CD4-positive, alpha-beta T cell treated with Interleukin-1 beta for 1 hour (primary cell): ENCODE data around the gene CFAP20DC.
"Not testable (repeated sequence)": the region's sequence is repeated elsewhere in the genome, so short reads cannot be mapped to it uniquely, and the experiment has no call there.

Experiments used
- DNase-seq, 2 donors: peaks; one replicate each; pipeline ENCODE4 v3.0.0-alpha.2; 2020 to 2022

Gene CFAP20DC

DNA sequence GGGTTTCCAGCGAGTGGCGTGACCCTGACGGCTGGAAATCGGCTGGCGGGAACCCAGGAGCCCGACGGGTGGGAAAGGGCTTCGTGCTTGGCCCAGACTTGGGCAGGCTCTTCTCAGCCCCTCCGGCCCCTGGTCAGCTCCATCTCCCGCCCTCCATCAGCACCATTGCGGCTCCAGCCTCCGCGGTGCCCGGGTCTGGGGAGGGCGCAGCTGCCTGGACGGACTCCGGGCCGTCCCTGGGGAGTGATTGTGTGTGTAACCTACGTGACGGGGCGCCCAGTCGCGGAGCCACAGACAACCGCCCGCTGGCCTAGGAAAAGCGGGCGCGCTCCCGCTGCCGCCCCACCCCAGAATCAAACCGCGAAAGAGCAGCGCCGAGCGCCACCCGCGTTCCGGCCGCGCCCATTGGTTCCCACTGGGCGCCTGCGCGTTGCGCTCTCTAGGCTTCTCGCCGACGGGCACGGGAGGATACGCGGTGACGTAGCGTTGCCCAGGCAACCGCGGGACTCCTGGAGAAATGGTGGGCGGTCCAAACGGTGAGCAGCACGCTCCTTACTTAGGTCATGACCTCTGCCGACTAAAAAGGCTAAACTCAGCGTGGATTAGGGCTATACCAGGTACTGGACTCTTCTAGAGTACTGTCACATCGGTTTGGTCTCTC, at the start of gene CFAP20DC:
CFAP20DC (minus strand) TSS at position 355 of the 661 bp plus-strand sequence. CDS start 394 bp downstream, outside the sequence.
- peak; percentile 91 to 94 for DNase-seq

DNA sequence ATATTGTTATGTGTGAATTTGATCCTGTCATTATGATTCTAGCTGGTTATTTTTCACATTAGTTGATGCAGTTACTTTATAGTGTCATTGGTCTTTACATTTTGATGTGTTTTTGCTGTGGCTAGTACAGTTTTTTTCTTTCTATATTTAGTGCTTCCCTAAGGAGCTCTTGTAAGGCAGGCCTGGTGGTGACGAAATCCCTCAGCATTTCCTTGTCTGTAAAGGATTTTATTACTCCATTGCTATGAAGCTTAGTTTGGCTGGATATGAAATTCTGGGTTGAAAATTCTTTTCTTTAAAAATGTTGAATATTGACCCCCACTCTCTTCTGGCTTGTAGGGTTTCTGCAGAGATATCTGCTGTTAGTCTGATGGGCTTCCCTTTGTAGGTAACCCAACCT, 48.7 kb upstream of the CFAP20DC start:
- not testable (repeated sequence) for DNase-seq

DNA sequence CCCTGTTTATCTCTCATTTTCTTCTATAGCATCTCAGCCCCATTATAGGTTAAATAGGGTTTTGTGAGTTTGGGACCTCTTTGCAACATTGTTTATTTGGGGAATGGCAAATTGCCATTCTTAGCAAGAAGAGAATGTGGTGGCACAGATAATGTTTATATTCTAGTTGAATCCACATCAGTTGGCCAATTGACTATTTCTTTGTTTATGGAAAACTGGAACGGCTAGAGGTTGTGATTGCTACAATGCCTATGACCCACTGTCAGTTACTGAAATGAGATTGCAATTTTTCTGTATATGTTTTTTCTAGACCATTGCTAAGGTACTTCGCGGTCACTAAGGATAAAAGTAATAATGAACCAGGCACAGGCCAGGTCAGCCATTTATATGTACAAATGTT, 44.6 kb upstream of the CFAP20DC start:
- DNase-seq, result no peak

GRCh38 chr3:59093521-59093920, 43.7 kb upstream of the CFAP20DC start:
- DNase-seq, result no peak

GRCh38 chr3:59088761-59089160, 38.9 kb upstream of the CFAP20DC start:
- DNase-seq, result no peak

DNA sequence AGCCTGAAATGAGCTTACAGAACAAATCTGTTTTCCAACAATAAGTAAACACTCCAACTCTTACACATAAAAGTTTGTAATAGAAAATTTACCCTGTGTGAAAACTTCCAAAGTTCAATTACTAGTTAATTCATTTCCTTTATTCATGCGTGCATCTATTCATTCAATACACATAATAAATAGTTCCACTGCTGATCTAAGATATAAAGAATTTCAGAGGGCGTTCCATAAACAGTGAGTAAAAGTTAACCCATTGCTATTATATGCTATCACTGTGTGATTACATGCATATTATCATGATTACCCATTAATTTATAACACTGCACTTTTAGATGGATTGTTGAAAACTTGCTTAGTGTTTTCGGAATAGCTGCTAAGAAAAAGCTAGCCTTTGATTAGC, 36.2 kb upstream of the CFAP20DC start:
- DNase-seq, result no peak

GRCh38 chr3:59084583-59084982, 34.8 kb upstream of the CFAP20DC start:
- DNase-seq, result no peak

- DNase-seq, result no peak
Observed at GRCh38 chr3:59082106-59082505, 32.3 kb upstream of the CFAP20DC start.

DNA sequence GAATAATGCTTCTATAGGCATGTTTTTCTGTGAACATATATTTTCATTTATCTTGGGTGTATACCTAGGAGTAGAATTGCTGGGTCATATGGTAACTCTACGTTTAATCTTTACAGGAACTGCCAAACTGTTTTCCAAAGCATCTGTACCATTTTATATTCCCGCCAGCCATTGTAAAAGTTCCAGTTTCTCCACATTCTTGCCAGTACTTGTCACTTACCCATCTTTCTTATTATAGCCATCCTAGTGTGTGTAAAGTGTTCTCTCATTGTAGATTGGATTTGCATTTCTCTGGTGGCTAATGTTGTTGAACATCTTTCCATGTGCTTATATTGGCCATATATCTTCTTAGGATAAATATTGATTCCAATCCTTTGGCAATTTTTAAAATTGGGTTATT, 31.2 kb upstream of the CFAP20DC start:
- DNase-seq, result no peak

GRCh38 chr3:59079962-59080361, 30.1 kb upstream of the CFAP20DC start:
- DNase-seq, result no peak

GRCh38 chr3:59074764-59075163, 24.9 kb upstream of the CFAP20DC start:
- DNase-seq, result no peak

DNA sequence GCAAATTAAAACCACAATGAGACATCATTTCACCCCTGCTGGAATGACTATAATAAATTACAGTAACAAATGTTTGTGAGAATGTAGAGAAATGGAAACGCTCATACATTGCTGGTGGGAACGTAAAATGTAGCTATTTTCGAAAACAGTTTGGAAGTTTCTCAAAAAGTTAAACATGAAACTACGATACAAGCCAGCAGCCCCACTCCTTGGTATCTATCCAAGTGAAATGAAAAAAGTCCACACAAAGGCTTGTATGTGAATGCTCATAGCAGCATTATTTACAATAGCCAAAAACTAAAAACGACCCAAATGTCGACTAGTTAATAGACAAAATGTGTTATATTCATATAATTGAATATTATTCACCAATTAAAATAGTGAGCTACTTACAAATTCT, 22.9 kb upstream of the CFAP20DC start:
- no peak for DNase-seq

GRCh38 chr3:59069838-59070237, 20.0 kb upstream of the CFAP20DC start:
- no peak for DNase-seq

- no peak for DNase-seq
Observed at GRCh38 chr3:59065240-59065639, 15.4 kb upstream of the CFAP20DC start.

DNA sequence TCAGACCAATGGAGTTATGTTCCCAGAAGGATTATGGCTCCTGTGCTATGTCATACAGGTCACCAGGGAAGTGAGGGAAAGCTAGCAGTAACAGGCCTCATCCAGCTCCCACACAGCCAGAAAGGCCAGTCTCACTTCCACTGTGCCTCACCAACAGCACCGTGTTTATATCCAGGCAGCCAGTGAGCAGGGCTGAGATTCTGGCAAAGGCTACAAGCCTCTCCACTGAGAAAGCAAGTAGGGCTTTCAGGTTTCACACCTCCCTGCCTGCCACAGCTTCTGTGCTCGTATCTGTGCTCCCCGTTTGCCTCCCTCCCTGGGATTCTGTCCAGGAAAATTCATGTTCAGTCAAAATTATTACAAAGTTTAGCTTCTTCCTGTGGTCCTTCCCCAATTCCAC, 14.9 kb upstream of the CFAP20DC start:
- DNase-seq, result no peak

- no peak for DNase-seq
Observed at GRCh38 chr3:59064276-59064675, 14.5 kb upstream of the CFAP20DC start.

DNA sequence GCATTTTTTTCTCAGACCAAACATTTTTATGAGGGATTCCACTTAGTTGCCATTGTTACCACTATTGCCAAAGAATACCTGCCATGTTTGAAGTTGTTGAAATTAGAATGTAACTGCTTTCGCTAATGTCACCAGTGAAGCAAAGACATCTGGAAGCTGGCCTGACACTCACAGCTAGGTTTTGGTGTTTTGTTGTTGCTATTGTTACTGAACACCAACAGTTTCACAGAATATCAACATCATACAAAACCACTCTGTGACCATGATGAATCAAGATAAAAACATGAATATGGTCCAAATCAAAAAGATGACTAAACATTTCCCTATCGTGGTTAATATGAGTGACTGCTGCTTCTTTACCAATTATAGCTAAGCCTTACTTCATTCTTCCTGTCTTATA, 6.9 kb upstream of the CFAP20DC start:
- no peak for DNase-seq

GRCh38 chr3:59052803-59053411, 3.1 kb upstream of the CFAP20DC start:
- peak in 1 of 2 donors; percentile 17 for DNase-seq

DNA sequence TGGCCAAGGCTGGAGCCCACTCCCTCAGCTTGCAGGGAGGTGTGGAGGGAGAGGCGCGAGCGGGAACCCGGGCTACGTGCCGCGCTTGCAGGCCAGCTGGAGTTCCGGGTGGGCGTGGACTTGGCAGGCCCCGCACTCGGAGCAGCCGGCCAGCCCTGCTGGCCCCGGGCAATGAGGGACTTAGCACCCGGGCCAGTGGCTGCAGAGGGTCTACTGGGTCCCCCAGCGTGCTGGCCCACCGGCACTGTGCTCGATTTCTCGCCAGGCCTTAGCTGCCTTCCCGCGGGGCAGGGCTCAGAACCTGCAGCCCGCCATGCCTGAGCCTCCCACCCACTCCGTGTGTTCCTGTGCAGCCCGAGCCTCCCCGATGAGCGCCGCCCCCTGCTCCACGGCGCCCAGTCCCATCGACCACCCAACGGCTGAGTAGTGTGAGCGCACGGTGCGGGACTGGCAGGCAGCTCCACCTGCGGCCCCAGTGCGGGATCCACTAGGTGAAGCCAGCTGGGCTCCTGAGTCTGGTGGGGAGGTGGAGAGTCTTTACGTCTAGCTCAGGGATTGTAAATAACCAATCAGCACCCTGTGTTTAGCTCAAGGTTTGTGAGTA, 1.1 kb upstream of the CFAP20DC start:
- DNase-seq, result not testable (repeated sequence)

GRCh38 chr3:59046839-59047238, 3.0 kb downstream of the CFAP20DC start:
- DNase-seq, result no peak

DNA sequence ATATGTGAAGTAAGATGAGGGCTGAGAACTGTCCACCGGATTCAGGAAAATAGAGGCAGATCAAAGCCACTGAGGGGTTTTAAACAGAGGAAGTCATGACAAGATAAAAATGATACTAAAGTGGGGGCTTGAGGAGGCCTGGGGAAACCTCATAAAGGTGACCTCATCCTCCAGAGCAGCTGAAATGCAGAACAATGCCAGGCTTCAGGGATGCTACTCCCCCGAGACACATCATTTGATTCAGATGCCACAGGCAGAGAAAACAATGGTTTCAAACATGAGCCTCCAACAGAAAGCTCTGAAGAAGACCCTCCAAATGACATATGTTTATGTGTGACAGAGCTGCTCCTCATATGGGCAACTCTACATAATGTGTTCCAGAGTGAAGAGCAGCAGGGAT, 6.4 kb downstream of the CFAP20DC start:
- no peak for DNase-seq

DNA sequence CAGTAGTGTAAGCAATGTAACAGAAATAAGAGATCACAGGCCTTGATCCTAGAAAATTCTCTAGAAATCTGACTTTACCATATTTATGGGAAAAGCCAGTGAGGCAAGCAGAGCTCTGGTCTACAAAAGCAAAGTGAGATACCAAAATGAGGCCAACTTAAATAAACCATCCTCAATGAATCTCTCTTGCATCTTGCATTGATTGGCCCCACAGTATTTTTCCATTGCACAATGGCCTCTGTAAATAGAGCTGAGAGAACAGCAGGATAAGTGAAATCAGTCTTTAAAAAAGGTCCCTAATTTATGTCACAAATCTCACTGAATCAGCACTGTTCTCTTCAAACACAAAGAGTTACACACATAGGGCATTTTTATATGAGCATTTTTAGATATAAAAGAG, 8.9 kb downstream of the CFAP20DC start:
- no peak for DNase-seq

- no peak for DNase-seq
Observed at GRCh38 chr3:59027607-59028006, 22.2 kb downstream of the CFAP20DC start.

DNA sequence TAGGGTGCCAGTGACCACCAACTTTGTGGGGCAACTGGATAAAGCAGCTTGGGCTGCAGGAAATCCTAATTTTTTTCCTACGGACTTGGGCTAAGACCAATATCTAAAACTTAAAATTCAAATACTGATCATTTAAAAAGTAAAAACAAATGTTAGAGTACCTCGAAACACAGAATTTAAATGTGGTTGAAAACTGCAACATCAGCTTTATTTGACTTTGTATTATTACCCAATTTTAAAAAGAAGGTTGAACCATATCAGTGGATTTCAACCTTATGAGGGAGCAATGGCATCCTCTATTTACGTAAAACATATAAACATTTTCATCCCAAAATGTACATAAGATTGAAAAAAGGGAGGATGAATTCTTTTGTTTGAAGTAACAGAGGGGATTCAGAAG, 26.2 kb downstream of the CFAP20DC start:
- DNase-seq, result no peak

GRCh38 chr3:59017617-59017984, 32.2 kb downstream of the CFAP20DC start:
- DNase-seq, result no peak
